ENCODE results near the gene MYH7.

DNA sequence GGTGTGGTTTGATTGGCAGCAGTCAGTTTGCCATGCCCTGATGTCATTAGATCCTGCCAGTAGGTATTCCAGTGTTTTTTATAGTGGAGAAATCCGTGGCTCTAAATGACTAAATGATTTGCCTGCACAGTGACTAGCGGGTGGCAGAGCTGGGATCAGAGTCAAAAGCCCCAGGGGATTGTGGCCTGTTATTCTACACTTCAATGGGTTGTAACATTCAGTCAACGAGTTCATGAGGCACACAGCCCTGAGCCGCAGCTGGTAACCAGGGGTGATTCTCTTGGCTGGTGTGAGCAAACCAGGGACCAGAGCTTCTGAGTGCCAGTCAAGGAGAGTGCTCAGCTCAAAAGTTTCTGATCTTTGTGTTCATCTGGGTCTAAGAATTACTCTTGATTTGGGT, 29.2 kb downstream of the MYH7 start:
- TF ChIP-seq, protein P1, sequence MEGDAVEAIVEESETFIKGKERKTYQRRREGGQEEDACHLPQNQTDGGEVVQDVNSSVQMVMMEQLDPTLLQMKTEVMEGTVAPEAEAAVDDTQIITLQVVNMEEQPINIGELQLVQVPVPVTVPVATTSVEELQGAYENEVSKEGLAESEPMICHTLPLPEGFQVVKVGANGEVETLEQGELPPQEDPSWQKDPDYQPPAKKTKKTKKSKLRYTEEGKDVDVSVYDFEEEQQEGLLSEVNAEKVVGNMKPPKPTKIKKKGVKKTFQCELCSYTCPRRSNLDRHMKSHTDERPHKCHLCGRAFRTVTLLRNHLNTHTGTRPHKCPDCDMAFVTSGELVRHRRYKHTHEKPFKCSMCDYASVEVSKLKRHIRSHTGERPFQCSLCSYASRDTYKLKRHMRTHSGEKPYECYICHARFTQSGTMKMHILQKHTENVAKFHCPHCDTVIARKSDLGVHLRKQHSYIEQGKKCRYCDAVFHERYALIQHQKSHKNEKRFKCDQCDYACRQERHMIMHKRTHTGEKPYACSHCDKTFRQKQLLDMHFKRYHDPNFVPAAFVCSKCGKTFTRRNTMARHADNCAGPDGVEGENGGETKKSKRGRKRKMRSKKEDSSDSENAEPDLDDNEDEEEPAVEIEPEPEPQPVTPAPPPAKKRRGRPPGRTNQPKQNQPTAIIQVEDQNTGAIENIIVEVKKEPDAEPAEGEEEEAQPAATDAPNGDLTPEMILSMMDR (IDR thresholded peaks at IDR 0.05) = no peak
- no peak for TF ChIP-seq ZFX (IDR thresholded peaks at IDR 0.05; ENCODE audit: borderline replicate concordance)
